Heart right ventricle (tissue), 16 donors: ENCODE measurements around the gene VPS26B. TPM values are rescaled to one million over a fixed set of nuclear protein-coding genes. Genes with fewer than 3 reads are reported as not detected.

Experiments
- ATAC-seq, 8 donors: fragments of 200-7000 bp; cut with Tn5 transposase; one replicate each; pipeline ENCODE4 v1.9.1; 2020; ENCODE audit warnings: mild to moderate bottlenecking in 8 of 8, moderate library complexity in 8 of 8, moderate number of reproducible peaks in 1 of 8
- DNase-seq, 2 donors: peaks; one replicate each; pipeline ENCODE4 v3.0.0-alpha.2; 2020
- H3K27ac ChIP-seq, 10 donors: fragments of 200-600 bp; sonication (generic) in 2 of 10; one replicate each; pipeline versions ENCODE4 v1.5.0 to v1.8.0; 2020 to 2022; ENCODE audit warnings: mild to moderate bottlenecking in 3 of 10
- H3K27me3 ChIP-seq, 7 donors: fragments of 200-600 bp; one replicate each; pipeline ENCODE4 v1.8.0; 2021 to 2022; ENCODE audit warnings: mild to moderate bottlenecking in 2 of 7
- H3K36me3 ChIP-seq, 9 donors: fragments of 200-600 bp; sonication (generic) in 1 of 9; one replicate each; pipeline versions ENCODE4 v1.5.0 to v1.8.0; 2020 to 2022; ENCODE audit warnings: mild to moderate bottlenecking in 2 of 9
- H3K4me1 ChIP-seq, 9 donors: fragments of 200-600 bp; sonication (generic) in 1 of 9; one replicate each; pipeline versions ENCODE4 v1.5.0 to v1.8.0; 2020 to 2022; ENCODE audit warnings: mild to moderate bottlenecking in 4 of 9
- H3K4me3 ChIP-seq, 10 donors: fragments of 200-600 bp; sonication (generic) in 2 of 10; one replicate each; pipeline versions ENCODE4 v1.5.0 to v1.8.0; 2020 to 2022; ENCODE audit warnings: mild to moderate bottlenecking in 7 of 10, moderate library complexity in 2 of 10
- H3K9me3 ChIP-seq, 11 donors: fragments of 200-600 bp in 10 of 11; sonication (generic) in 2 of 11; one replicate each; pipeline versions ENCODE4 v1.5.0 to v1.8.0; 2013 to 2022; ENCODE audit warnings: mild to moderate bottlenecking in 2 of 11, control low read depth in 1 of 11, moderate library complexity in 1 of 11
- CTCF ChIP-seq, 9 donors: fragments of 200-600 bp; sonication (generic) in 2 of 9; IDR thresholded peaks; one replicate each; pipeline versions ENCODE4 v1.5.0 to v1.8.0; 2021 to 2022; ENCODE audit warnings: antibody characterized with exemption in 9 of 9, mild to moderate bottlenecking in 5 of 9, moderate library complexity in 1 of 9
- WGBS, 2 donors: extraction: QIAGEN DNeasy Blood & Tissue Kit; methylation state at CpG; one replicate each; pipeline ENCODE4 v1.1.7; 2013; ENCODE audit warnings: inconsistent platforms in 1 of 2; 5-methylcytosine and 5-hydroxymethylcytosine counted together
- intact Hi-C, 10 donors: fragments of 100-400 bp; cut with DNase I; formaldehyde crosslinking; loops; one replicate each; pipeline versions ENCODE4 v1.11.1 to v1.14.2; 2022
- polyA plus RNA-seq, 2 donors: library from polyadenylated mRNA; stranded (reverse); fragments of 200-250 nt; gene quantifications; one replicate each; pipeline ENCODE4 v1.2.3, GENCODE V29; 2013
- total RNA-seq, 10 donors: library from RNA; stranded (reverse); fragmentation: NEBNext Ultra II Directional in 3 of 10; extraction: Animal tissue kit (Norgen Biotek cat#: 25700) in 3 of 10; gene quantifications; one replicate each; pipeline versions ENCODE4 v1.2.1 to v1.2.4, GENCODE V29; 2021 to 2023
- donor health status: Arrhythmogenic right ventricular cardiomyopathy.
- donor health status: ischemic (EF 13 %, LVEDD 7.1; RV severe dilation, severe dysfunction).
- donor health status: healthy with polysubstance abuse.
- donor health status: DM: no; HTN: yes; CAD: no.
- donor health status: DM: no; HTN: no; CAD: no.
- donor health status: ischemic (EF 25% LVEDD 6.9; RV normal size, moderate dysfunction).
- donor health status: ischemic (EF 25% LVEDD 5.7; RV mildly dilated, moderate dysfunction).
- donor health status: healthy.
- donor health status: DM: yes; HTN: yes; CAD: no.
- donor health status: Ischemic cardiomyopathy.
- donor health status: ischemic (EF 35%, LVEDD 5.7; RV mildly dilated, moderate dysfunction).
- donor health status: nonischemic (EF 11% LVEDD 7.7; RV severe dilation, severe dysfunction).
- donor health status: DM: yes; HTN: yes; CAD: no.
- donor health status: PGD.
- donor health status: ischemic (EF 29% LVEDD 5.4; RV normal size, mild dysfunction).
- donor health status: nonischemic (EF 23%, LVEDD 6.1; RV moderate dilation, normal function).

Gene VPS26B
- total and polyA plus RNA-seq, 12 donors, result 19.9 to 49.6 (median 34.5) TPM

DNA sequence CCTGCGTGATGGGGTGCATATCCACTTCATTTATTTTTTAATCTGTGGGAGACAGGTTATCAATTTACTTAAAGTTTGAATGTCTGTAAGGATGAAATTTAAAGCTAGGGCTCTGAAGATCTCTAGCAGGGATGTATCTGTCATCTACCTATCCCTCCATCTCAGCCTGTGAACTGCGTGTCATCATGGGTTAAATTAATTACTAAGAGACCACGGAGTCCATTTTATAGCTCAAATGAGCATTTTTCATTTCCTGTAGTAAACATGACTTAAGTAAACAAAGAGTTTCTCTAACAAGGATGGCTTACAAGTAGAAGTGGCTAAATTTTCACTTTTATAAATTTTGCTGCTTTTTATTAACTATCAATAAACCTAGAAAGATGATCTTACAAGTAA is 48.8 kb downstream of the VPS26B start:
- DNase-seq, result no peak
- no peak for ATAC-seq
- Histone ChIP-seq H3K4me1 (peaks cover 9 to 25% (median 19%) of the 10 kb centered on the region in 9 donors), H3K27ac (no peak overlapping the region), H3K27me3 (peaks cover 20 to 94% (median 85%) of the 10 kb centered on the region in 7 donors), H3K9me3 (peaks cover 0 to 4% (median 0%) of the 10 kb centered on the region in 11 donors), H3K4me3 (no peak overlapping the region), H3K36me3 (no peaks in the 10 kb centered on the region)
- intact Hi-C loops, result no loop called here
- TF ChIP-seq CTCF (IDR thresholded peaks at IDR 0.05), result no peak
- 30 to 43% methylated on average over 3 of the region's 3 CpGs for WGBS, 2 donors

DNA sequence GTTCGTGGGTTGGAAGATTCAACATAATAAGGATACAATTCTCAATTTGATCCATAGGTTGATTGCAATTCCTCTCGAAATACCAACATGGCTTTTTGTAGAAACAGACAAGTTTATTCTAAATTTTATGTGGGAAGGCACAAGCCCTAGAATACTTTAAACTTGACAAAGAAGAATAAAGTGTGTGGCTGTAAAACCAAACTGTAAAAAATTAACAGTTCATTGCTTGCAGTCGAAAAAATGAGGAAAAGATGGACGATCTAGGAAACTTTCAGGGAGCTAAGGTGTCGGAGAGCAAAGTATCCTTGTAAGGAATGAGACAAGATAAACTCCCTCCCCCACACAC is 50.7 kb downstream of the VPS26B start:
- DNase-seq (no peak), ATAC-seq (no peak)
- Histone ChIP-seq H3K36me3 (no peaks in the 10 kb centered on the region), H3K4me3 (peak overlapping the region in 1 of 10 donors; percentile 55), H3K4me1 (peaks cover 9 to 25% (median 19%) of the 10 kb centered on the region in 9 donors), H3K27ac (no peak overlapping the region), H3K9me3 (peaks cover 0 to 6% (median 0%) of the 10 kb centered on the region in 11 donors), H3K27me3 (peaks cover 20 to 100% (median 95%) of the 10 kb centered on the region in 7 donors)
- no peak for TF ChIP-seq CTCF (IDR thresholded peaks at IDR 0.05)
- intact Hi-C loops, result no loop called here
- 21 to 23% methylated on average over 5 of the region's 5 CpGs for WGBS, 2 donors

GRCh38 chr11:134275534-134276395 is 51.3 kb downstream of the VPS26B start, which contains the start of gene GLB1L3:
TSS of gene GLB1L3 (plus strand) at chr11:134276379. CDS start at chr11:134276741, 362 bp downstream.
- ATAC-seq, result peak in 6 of 8 donors; percentile 20 to 62 (median 35)

More at GRCh38 chr11:134275534-134276395, 51.3 kb downstream of the VPS26B start, which contains the start of gene GLB1L3:
- peaks cover 20 to 100% (median 97%) of the 10 kb centered on the region in 7 donors for H3K27me3 ChIP-seq
- H3K9me3 ChIP-seq, result peaks cover 0 to 6% (median 0%) of the 10 kb centered on the region in 11 donors
- intact Hi-C loops, result no loop called here
- H3K4me3 ChIP-seq, result peak within 1 kb of the TSS in 9 of 10 donors; percentile 8 to 55 (median 31)
- 2 to 3% methylated on average over 55 to 68 of the region's 68 CpGs for WGBS, 2 donors
- DNase-seq, result no peak
- H3K36me3 ChIP-seq, result no peaks in the 10 kb centered on the region
- H3K27ac ChIP-seq, result peak within 1 kb of the TSS in 1 of 10 donors; percentile 46
- peaks cover 9 to 25% (median 19%) of the 10 kb centered on the region in 9 donors for H3K4me1 ChIP-seq
- TF ChIP-seq CTCF (IDR thresholded peaks at IDR 0.05), result peak in 5 of 9 donors; percentile 15 to 42 (median 36)
